SK-MEL-5 (cell line): ENCODE data around the gene NXNL2. TPM values are rescaled to one million over a fixed set of nuclear protein-coding genes. Genes with fewer than 3 reads are reported as not detected.
A peak's percentile ranks its signal among the peaks of the same experiment; 100 is the strongest.

ENCODE experiments used
- DNase-seq: peaks from one replicate; pipeline ENCODE4 v3.0.0-alpha.2; 2016; ENCODE audit warnings: low read depth, low spot score
- in situ Hi-C: cut with HindIII; loops from 2 replicates; pipeline ENCODE4 v1.10.0; 2016; ENCODE audit warnings: low sequenced_read_pairs, high pct_unique_total_duplicates, low pct_unique_long_range_greater_than_20kb
- total RNA-seq: library from RNA; depleted of rRNA; stranded (reverse); fragments of >200 nt; shearing (Covaris generic); gene quantifications from 2 replicates; pipeline ENCODE4 v1.2.3, GENCODE V29; 2014; rRNA removed

The NXNL2 gene
- total RNA-seq, 1 experiment from 2014 or later: not detected

DNA sequence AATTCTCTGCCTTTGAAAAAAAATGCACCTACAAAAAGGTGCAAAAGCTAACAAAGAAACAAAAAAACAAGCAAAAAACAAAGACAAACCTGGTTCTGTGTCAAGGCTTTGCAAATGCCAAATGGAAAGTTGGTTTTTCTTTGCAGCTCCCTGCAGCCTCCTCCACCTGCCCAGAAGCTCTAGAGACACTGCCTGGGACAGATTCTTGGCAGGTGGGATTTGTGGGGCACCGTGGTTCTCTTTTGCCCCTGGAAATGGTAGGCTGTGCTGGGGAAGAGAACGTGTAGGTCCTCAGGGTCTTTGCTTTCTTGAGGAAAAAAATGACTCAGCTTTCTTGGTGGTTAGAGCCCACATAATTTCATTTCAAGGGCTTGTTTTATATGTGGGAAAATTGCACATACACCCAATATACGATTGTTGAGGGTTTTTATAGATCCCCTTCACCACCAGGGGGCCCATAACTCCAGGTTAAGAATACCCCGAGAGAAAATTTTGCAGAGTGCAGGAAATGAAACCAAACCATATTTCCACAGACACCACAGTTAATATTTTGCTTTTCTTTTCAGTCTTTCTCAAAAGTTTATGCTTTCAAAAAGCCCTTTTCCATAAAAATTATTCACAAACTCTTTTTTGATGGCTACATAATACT lies 58.7 kb downstream of the NXNL2 start:
- in situ Hi-C loops: no loop called here

More for the DNA sequence above, 58.7 kb downstream of the NXNL2 start:
- peak; percentile 71 for DNase-seq

Other genes with a start within 250 kb of the NXNL2 start
- gene SPIN1, start 146.7 kb upstream of the NXNL2 start, total RNA-seq: 36.4 and 38.6 TPM in 2 replicates